Esophagus muscularis mucosa (tissue), 4 donors: ENCODE measurements around the gene FAM193B. TPM values are rescaled to one million over a fixed set of nuclear protein-coding genes. Genes with fewer than 3 reads are reported as not detected.

Experiments used
- DNase-seq: peaks from one replicate; pipeline ENCODE4 v3.0.0-alpha.2; 2017; ENCODE audit errors: extremely low spot score
- H3K27ac ChIP-seq, 4 donors: fragments of 200-600 bp; sonication (generic); replicated peaks in 1 of 4; 1 replicate in 3 of 4; 2 replicates in 1 of 4; pipeline ENCODE4 v1.5.1; 2016 to 2019; ENCODE audit warnings: mild to moderate bottlenecking in 1 of 4
- H3K27me3 ChIP-seq, 4 donors: fragments of 200-600 bp; sonication (generic); one replicate each; pipeline versions ENCODE4 v1.5.1 to v1.6.0; 2016 to 2019
- H3K36me3 ChIP-seq, 4 donors: fragments of 200-600 bp; sonication (generic); one replicate each; pipeline ENCODE4 v1.5.1; 2016 to 2019
- H3K4me1 ChIP-seq, 4 donors: fragments of 200-600 bp; sonication (generic); one replicate each; pipeline ENCODE4 v1.5.1; 2016 to 2019
- H3K4me3 ChIP-seq, 4 donors: fragments of 200-600 bp; sonication (generic); 1 replicate in 2 of 4; 2 replicates in 2 of 4; pipeline ENCODE4 v1.5.1; 2016 to 2019; ENCODE audit warnings: mild to moderate bottlenecking in 4 of 4, moderate library complexity in 1 of 4
- H3K9me3 ChIP-seq, 4 donors: fragments of 200-600 bp; sonication (generic); 1 replicate in 3 of 4; 2 replicates in 1 of 4; pipeline ENCODE4 v1.5.1; 2016 to 2019
- CTCF ChIP-seq, 3 experiments: fragments of 200-600 bp in 2 of 3; fragments of 450-650 bp in 1 of 3; sonication (generic) in 2 of 3; IDR thresholded peaks; one replicate each; pipeline ENCODE4 v1.5.1; 2017 to 2019; ENCODE audit warnings: antibody characterized with exemption in 3 of 3, mild to moderate bottlenecking in 2 of 3, moderate library complexity in 1 of 3
- EP300 ChIP-seq: sonication (generic); formaldehyde crosslinking; IDR thresholded peaks from one replicate; pipeline ENCODE4 v1.6.1; 2017; ENCODE audit warnings: antibody characterized with exemption
- POLR2A ChIP-seq: fragments of 450-650 bp; IDR thresholded peaks from one replicate; pipeline ENCODE4 v1.6.1; 2017; ENCODE audit warnings: antibody characterized with exemption, moderate library complexity, mild to moderate bottlenecking, low read depth
- POLR2AphosphoS5 ChIP-seq, 2 donors: sonication (generic); formaldehyde crosslinking; IDR thresholded peaks; one replicate each; pipeline ENCODE4 v1.6.1; 2017; ENCODE audit warnings: antibody characterized with exemption in 2 of 2
- WGBS: methylation state at CpG from one replicate; pipeline ENCODE4 v1.1.5; 2018; 5-methylcytosine and 5-hydroxymethylcytosine counted together
- intact Hi-C: fragments of 100-400 bp; cut with DNase I; formaldehyde crosslinking; loops from one replicate; pipeline ENCODE4 v1.15.1; 2023
- total RNA-seq, 4 donors: library from RNA; depleted of rRNA; stranded (reverse); fragments of >200 nt; gene quantifications; one replicate each; pipeline versions ENCODE4 v1.1.0 to v1.2.1, GENCODE V29; 2016

FAM193B gene
- total RNA-seq, 4 donors from 2014 or later, result 24.4 to 65.6 (median 50.7) TPM

- WGBS, result 68% methylated on average over 13 of the region's 13 CpGs
- H3K4me3 ChIP-seq, result no peak overlapping the region
- H3K27me3 ChIP-seq, result no peaks in the 10 kb centered on the region
- peaks cover 3 to 99% (median 92%) of the 10 kb centered on the region in 4 donors for H3K4me1 ChIP-seq
- TF ChIP-seq POLR2AphosphoS5 (IDR thresholded peaks at IDR 0.05) (peak in 1 of 2 donors; percentile 24), POLR2A (no peak)
- intact Hi-C loops, result no loop called here
- peak overlapping the region; percentile 89 to 96 (median 94) for H3K27ac ChIP-seq
- peaks cover 53 to 84% (median 77%) of the 10 kb centered on the region in 4 donors for H3K36me3 ChIP-seq
- H3K9me3 ChIP-seq, result no peaks in the 10 kb centered on the region
- no peak for DNase-seq
These were observed 69.3 kb downstream of the FAM193B start for GRCh38 chr5:177484902-177485549.

- Histone ChIP-seq H3K4me1 (peaks cover 10 to 99% (median 92%) of the 10 kb centered on the region in 4 donors), H3K27ac (peak overlapping the region; percentile 89 to 96 (median 94)), H3K36me3 (peaks cover 48 to 76% (median 69%) of the 10 kb centered on the region in 4 donors), H3K9me3 (no peaks in the 10 kb centered on the region), H3K27me3 (no peaks in the 10 kb centered on the region), H3K4me3 (no peak overlapping the region)
- no peak for TF ChIP-seq POLR2A
- peak; percentile 67 to 71 for TF ChIP-seq POLR2AphosphoS5 (IDR thresholded peaks at IDR 0.05)
- intact Hi-C loops, result no loop called here
- no peak for DNase-seq
- WGBS, result 44% methylated on average over 15 of the region's 22 CpGs
These were observed 70.1 kb downstream of the FAM193B start for GRCh38 chr5:177483994-177484901.

GRCh38 chr5:177483042-177483441, 71.3 kb downstream of the FAM193B start:
- WGBS, result 89% methylated on average over 9 of the region's 9 CpGs
- no peak for TF ChIP-seq POLR2A
- TF ChIP-seq POLR2AphosphoS5 (IDR thresholded peaks at IDR 0.05), result peak; percentile 9 to 39
- peak overlapping the region; percentile 89 to 96 (median 94) for H3K27ac ChIP-seq
- no peaks in the 10 kb centered on the region for H3K27me3 ChIP-seq
- no peaks in the 10 kb centered on the region for H3K9me3 ChIP-seq
- DNase-seq, result no peak
- no peak overlapping the region for H3K4me3 ChIP-seq
- intact Hi-C loops, result no loop called here
- peaks cover 37 to 64% (median 57%) of the 10 kb centered on the region in 4 donors for H3K36me3 ChIP-seq
- peaks cover 22 to 99% (median 93%) of the 10 kb centered on the region in 4 donors for H3K4me1 ChIP-seq

- H3K27ac ChIP-seq, result peak overlapping the region; percentile 89 to 96 (median 94)
- TF ChIP-seq EP300 (no peak), POLR2A (no peak), POLR2AphosphoS5 (IDR thresholded peaks at IDR 0.05) (no peak), CTCF (IDR thresholded peaks at IDR 0.05) (no peak)
- H3K4me1 ChIP-seq, result peaks cover 29 to 99% (median 97%) of the 10 kb centered on the region in 4 donors
- no peaks in the 10 kb centered on the region for H3K27me3 ChIP-seq
- H3K4me3 ChIP-seq, result no peak overlapping the region
- DNase-seq, result no peak
- intact Hi-C loops, result no loop called here
- H3K36me3 ChIP-seq, result peaks cover 30 to 57% (median 50%) of the 10 kb centered on the region in 4 donors
- 67% methylated on average over 10 of the region's 10 CpGs for WGBS
- H3K9me3 ChIP-seq, result no peaks in the 10 kb centered on the region
These were observed 72.0 kb downstream of the FAM193B start for GRCh38 chr5:177482359-177482795.

GRCh38 chr5:177479774-177480173, 74.6 kb downstream of the FAM193B start:
- Histone ChIP-seq H3K9me3 (no peaks in the 10 kb centered on the region), H3K27ac (peak overlapping the region; percentile 89 to 96 (median 94)), H3K4me1 (peaks cover 36 to 100% (median 99%) of the 10 kb centered on the region in 4 donors), H3K27me3 (no peaks in the 10 kb centered on the region), H3K4me3 (no peak overlapping the region), H3K36me3 (peaks cover 18 to 31% (median 27%) of the 10 kb centered on the region in 4 donors)
- intact Hi-C loops, result no loop called here
- no peak for DNase-seq
- 25% methylated on average over 14 of the region's 14 CpGs for WGBS
- TF ChIP-seq POLR2AphosphoS5 (IDR thresholded peaks at IDR 0.05) (peak; percentile 11 to 51), CTCF (IDR thresholded peaks at IDR 0.05) (no peak), POLR2A (no peak), EP300 (no peak)
